MCF 10A (cell line): ENCODE measurements around the gene CELF4. TPM values are rescaled to one million over a fixed set of nuclear protein-coding genes. Genes with fewer than 3 reads are reported as not detected.

Source experiments
- BruUV-seq: library from RNA; stranded (reverse); fragments of 400-500 nt; replicated peaks from 2 replicates; lab custom pipeline; 2021; lab: Mats Ljungman, UMichigan
- CTCF ChIA-PET: fragments of 300-600 bp; sonication (Branson Sonifier 250); formaldehyde crosslinking; extraction: SDS; loops from one replicate; lab custom pipeline; 2021; ENCODE audit warnings: antibody characterized with exemption, inconsistent platforms; lab: Yijun Ruan, JAX
- POLR2A ChIA-PET: fragments of 300-600, 350-650 bp; sonication (Branson Sonifier 250); formaldehyde crosslinking; extraction: SDS; loops from one replicate; lab custom pipeline; 2020; ENCODE audit warnings: antibody characterized with exemption, inconsistent platforms; lab: Yijun Ruan, JAX
- DNase-seq: peaks from one replicate; pipeline ENCODE4 v3.0.0-alpha.2; 2018; ENCODE audit not compliant: unreplicated experiment
- H3K27ac Mint-ChIP-seq: one replicate; pipeline ENCODE4 v1.8.0; 2022; ENCODE audit warnings: mild to moderate bottlenecking, low read depth, mixed read lengths; ENCODE audit not compliant: unreplicated experiment
- H3K27me3 Mint-ChIP-seq: one replicate; pipeline ENCODE4 v1.8.0; 2022; ENCODE audit warnings: mixed read lengths; ENCODE audit not compliant: insufficient read depth, unreplicated experiment
- H3K36me3 Mint-ChIP-seq: one replicate; pipeline ENCODE4 v1.8.0; 2022; ENCODE audit warnings: mild to moderate bottlenecking, moderate library complexity, mixed read lengths; ENCODE audit not compliant: insufficient read depth, unreplicated experiment
- H3K4me1 Mint-ChIP-seq: one replicate; pipeline ENCODE4 v1.8.0; 2022; ENCODE audit warnings: mixed read lengths; ENCODE audit not compliant: insufficient read depth, unreplicated experiment
- H3K4me3 Mint-ChIP-seq: one replicate; pipeline ENCODE4 v1.8.0; 2022; ENCODE audit warnings: mild to moderate bottlenecking, moderate library complexity, mixed read lengths; ENCODE audit not compliant: unreplicated experiment
- H3K9me3 Mint-ChIP-seq: one replicate; pipeline ENCODE4 v1.8.0; 2022; ENCODE audit warnings: mixed read lengths; ENCODE audit not compliant: unreplicated experiment
- intact Hi-C: fragments of 100-400 bp; cut with micrococcal nuclease; formaldehyde crosslinking; loops from 2 replicates; pipeline ENCODE4 v1.14.1; 2022
- total RNA-seq: library from RNA; stranded (reverse); gene quantifications from 2 replicates; pipeline ENCODE4 v1.2.3, GENCODE V29; 2022
- TF ChIP-seq, protein P1 (sequence below): fragments of 200-600 bp; IDR thresholded peaks from one replicate; pipeline ENCODE4 v1.8.0; 2022; ENCODE audit warnings: antibody characterized with exemption, mild to moderate bottlenecking; ENCODE audit not compliant: unreplicated experiment

CELF4 gene
- total RNA-seq, 1 experiment from 2014 or later: not detected

GRCh38 chr18:37533647-37534584, 31.7 kb downstream of the CELF4 start:
- POLR2A ChIA-PET: interaction anchor here (0.6 kb wide), 1 partner anchor 1941 kb away, joined by 3 read pairs; no protein-coding TSS in a partner anchor

GRCh38 chr18:37532917-37533316, 32.7 kb downstream of the CELF4 start:
- no peak overlapping the region for H3K4me3 Mint-ChIP-seq
- no peak overlapping the region for H3K27ac Mint-ChIP-seq
- no peaks in the 10 kb centered on the region for H3K9me3 Mint-ChIP-seq
- no peaks in the 10 kb centered on the region for H3K36me3 Mint-ChIP-seq
- TF ChIP-seq, protein P1, sequence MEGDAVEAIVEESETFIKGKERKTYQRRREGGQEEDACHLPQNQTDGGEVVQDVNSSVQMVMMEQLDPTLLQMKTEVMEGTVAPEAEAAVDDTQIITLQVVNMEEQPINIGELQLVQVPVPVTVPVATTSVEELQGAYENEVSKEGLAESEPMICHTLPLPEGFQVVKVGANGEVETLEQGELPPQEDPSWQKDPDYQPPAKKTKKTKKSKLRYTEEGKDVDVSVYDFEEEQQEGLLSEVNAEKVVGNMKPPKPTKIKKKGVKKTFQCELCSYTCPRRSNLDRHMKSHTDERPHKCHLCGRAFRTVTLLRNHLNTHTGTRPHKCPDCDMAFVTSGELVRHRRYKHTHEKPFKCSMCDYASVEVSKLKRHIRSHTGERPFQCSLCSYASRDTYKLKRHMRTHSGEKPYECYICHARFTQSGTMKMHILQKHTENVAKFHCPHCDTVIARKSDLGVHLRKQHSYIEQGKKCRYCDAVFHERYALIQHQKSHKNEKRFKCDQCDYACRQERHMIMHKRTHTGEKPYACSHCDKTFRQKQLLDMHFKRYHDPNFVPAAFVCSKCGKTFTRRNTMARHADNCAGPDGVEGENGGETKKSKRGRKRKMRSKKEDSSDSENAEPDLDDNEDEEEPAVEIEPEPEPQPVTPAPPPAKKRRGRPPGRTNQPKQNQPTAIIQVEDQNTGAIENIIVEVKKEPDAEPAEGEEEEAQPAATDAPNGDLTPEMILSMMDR: no peak
- ChIA-PET POLR2A (no interaction called here), CTCF (interaction anchor here (0.6 to 8.2 kb wide), 8 partner anchors 9 to 1631 kb away, joined by 3 to 76 read pairs (median 4); no protein-coding TSS in a partner anchor)
- BruUV-seq: no TSS peak
- peaks cover 67% of the 10 kb centered on the region for H3K27me3 Mint-ChIP-seq
- intact Hi-C loops: no loop called here
- DNase-seq: no peak
- H3K4me1 Mint-ChIP-seq: peaks cover 5% of the 10 kb centered on the region

More at GRCh38 chr18:37533647-37534584, 31.7 kb downstream of the CELF4 start:
- CTCF ChIA-PET: interaction anchor here (0.6 to 8.2 kb wide), 9 partner anchors 8 to 1630 kb away, joined by 3 to 76 read pairs (median 3); no protein-coding TSS in a partner anchor
- TF ChIP-seq, protein P1: no peak
- no peak overlapping the region for H3K4me3 Mint-ChIP-seq
- peaks cover 67% of the 10 kb centered on the region for H3K27me3 Mint-ChIP-seq
- BruUV-seq: no TSS peak
- peak; percentile 14 for DNase-seq
- no peaks in the 10 kb centered on the region for H3K36me3 Mint-ChIP-seq
- H3K4me1 Mint-ChIP-seq: peaks cover 11% of the 10 kb centered on the region
- intact Hi-C loops: no loop called here
- no peak overlapping the region for H3K27ac Mint-ChIP-seq
- H3K9me3 Mint-ChIP-seq: no peaks in the 10 kb centered on the region

- H3K27me3 Mint-ChIP-seq: peaks cover 66% of the 10 kb centered on the region
- H3K9me3 Mint-ChIP-seq: no peaks in the 10 kb centered on the region
- no peak for DNase-seq
- no peaks in the 10 kb centered on the region for H3K4me1 Mint-ChIP-seq
- H3K4me3 Mint-ChIP-seq: no peak overlapping the region
- POLR2A ChIA-PET: no interaction called here
- no peaks in the 10 kb centered on the region for H3K36me3 Mint-ChIP-seq
- no TSS peak for BruUV-seq
- H3K27ac Mint-ChIP-seq: no peak overlapping the region
- TF ChIP-seq, protein P1: no peak
- intact Hi-C loops: no loop called here
- CTCF ChIA-PET: interaction anchor here (0.5 to 4.6 kb wide), 2 partner anchors 9 to 126 kb away, joined by 3 to 25 read pairs; no protein-coding TSS in a partner anchor
These were observed 35.7 kb downstream of the CELF4 start for GRCh38 chr18:37529863-37530262.

- H3K27me3 Mint-ChIP-seq: peaks cover 72% of the 10 kb centered on the region
- no peak overlapping the region for H3K4me3 Mint-ChIP-seq
- ChIA-PET POLR2A (no interaction called here), CTCF (interaction anchor here (4.6 kb wide), 1 partner anchor 9 kb away, joined by 25 read pairs; no protein-coding TSS in a partner anchor)
- intact Hi-C loops: no loop called here
- no TSS peak for BruUV-seq
- TF ChIP-seq, protein P1: no peak
- no peak for DNase-seq
- H3K9me3 Mint-ChIP-seq: no peaks in the 10 kb centered on the region
- no peaks in the 10 kb centered on the region for H3K36me3 Mint-ChIP-seq
- H3K4me1 Mint-ChIP-seq: no peaks in the 10 kb centered on the region
- no peak overlapping the region for H3K27ac Mint-ChIP-seq
These were observed 36.3 kb downstream of the CELF4 start for GRCh38 chr18:37529296-37529695.
